Osteoblast (primary cell): ENCODE results near the gene JARID2. TPM values are rescaled to one million over a fixed set of nuclear protein-coding genes. Genes with fewer than 3 reads are reported as not detected.

Source experiments
- DNase-seq: peaks from one replicate; pipeline ENCODE4 v3.0.0; 2011; ENCODE audit warnings: low spot score, mixed read lengths; ENCODE audit not compliant: insufficient read length; ENCODE audit errors: missing footprints
- H2AFZ ChIP-seq: 2 replicates; pipeline ENCODE4 v1.6.0; 2011; ENCODE audit warnings: mild to moderate bottlenecking, low read length
- H3K27ac ChIP-seq: 2 replicates; pipeline ENCODE4 v1.5.1; 2011; ENCODE audit warnings: mild to moderate bottlenecking, low read depth, low read length, moderate library complexity
- H3K27me3 ChIP-seq: 2 replicates; pipeline ENCODE4 v1.6.0; 2012; ENCODE audit warnings: mild to moderate bottlenecking, control low read depth, inconsistent platforms, low read length, moderate library complexity; ENCODE audit not compliant: insufficient read depth
- H3K36me3 ChIP-seq: 2 replicates; pipeline ENCODE4 v1.5.1; 2011; ENCODE audit warnings: mild to moderate bottlenecking, low read length, control low read depth, moderate library complexity; ENCODE audit not compliant: insufficient read depth
- H3K4me1 ChIP-seq: 2 replicates; pipeline ENCODE4 v1.5.1; 2011; ENCODE audit warnings: mild to moderate bottlenecking, low read length, control low read depth, moderate library complexity; ENCODE audit not compliant: insufficient read depth
- H3K4me2 ChIP-seq: 2 replicates; pipeline ENCODE4 v1.6.0; 2011; ENCODE audit warnings: mild to moderate bottlenecking, low read length; ENCODE audit not compliant: insufficient read depth
- H3K4me3 ChIP-seq: fragments of 200-600 bp; sonication (generic); 3 replicates; pipeline ENCODE4 v1.5.1; 2012; ENCODE audit warnings: mild to moderate bottlenecking, low read length, inconsistent platforms; ENCODE audit not compliant: insufficient read depth
- H3K79me2 ChIP-seq: 2 replicates; pipeline ENCODE4 v1.6.0; 2012; ENCODE audit warnings: mild to moderate bottlenecking, low read length, control low read depth, inconsistent platforms; ENCODE audit not compliant: insufficient read depth
- H3K9me3 ChIP-seq: 2 replicates; pipeline ENCODE4 v1.5.1; 2011; ENCODE audit warnings: low read depth, low read length, control low read depth
- H4K20me1 ChIP-seq: 2 replicates; pipeline ENCODE4 v1.6.0; 2012; ENCODE audit warnings: mild to moderate bottlenecking, low read length, control low read depth; ENCODE audit not compliant: insufficient read depth
- CTCF ChIP-seq: IDR thresholded peaks from 2 replicates; pipeline ENCODE4 v1.5.1; 2011; ENCODE audit warnings: mild to moderate bottlenecking, low read depth, low read length, moderate library complexity; ENCODE audit errors: extremely low read depth
- total RNA-seq: library from RNA; depleted of rRNA; stranded (reverse); fragments of >200 nt; gene quantifications from 2 replicates; pipeline ENCODE4 v1.2.3, GENCODE V29; 2012

Gene JARID2
- total RNA-seq, 1 donor = 10.5 TPM

GRCh38 chr6:15444081-15444731 is 198.3 kb downstream of the JARID2 start:
- Histone ChIP-seq H3K9me3 (no peaks in the 10 kb centered on the region), H3K4me1 (peaks cover 33% of the 10 kb centered on the region), H3K4me3 (no peak overlapping the region), H4K20me1 (peaks cover 32% of the 10 kb centered on the region), H3K36me3 (no peaks in the 10 kb centered on the region), H3K79me2 (peaks cover 76% of the 10 kb centered on the region), H3K4me2 (no peak overlapping the region), H3K27me3 (no peaks in the 10 kb centered on the region), H2AFZ (no peak overlapping the region), H3K27ac (no peak overlapping the region)
- no peak for DNase-seq
- TF ChIP-seq CTCF = no peak

- DNase-seq = no peak
- no peak overlapping the region for H3K27ac ChIP-seq
- H3K4me3 ChIP-seq = no peak overlapping the region
- peaks cover 29% of the 10 kb centered on the region for H4K20me1 ChIP-seq
- no peaks in the 10 kb centered on the region for H3K36me3 ChIP-seq
- no peak overlapping the region for H2AFZ ChIP-seq
- peaks cover 30% of the 10 kb centered on the region for H3K4me1 ChIP-seq
- no peaks in the 10 kb centered on the region for H3K27me3 ChIP-seq
- no peak for TF ChIP-seq CTCF
- H3K9me3 ChIP-seq = no peaks in the 10 kb centered on the region
- no peak overlapping the region for H3K4me2 ChIP-seq
- peaks cover 76% of the 10 kb centered on the region for H3K79me2 ChIP-seq
Measured at GRCh38 chr6:15444881-15445280, 199.0 kb downstream of the JARID2 start.

- peaks cover 12% of the 10 kb centered on the region for H4K20me1 ChIP-seq
- no peak overlapping the region for H2AFZ ChIP-seq
- H3K79me2 ChIP-seq = peaks cover 63% of the 10 kb centered on the region
- H3K27ac ChIP-seq = no peak overlapping the region
- DNase-seq = no peak
- H3K4me1 ChIP-seq = peaks cover 23% of the 10 kb centered on the region
- TF ChIP-seq CTCF = no peak
- H3K36me3 ChIP-seq = peaks cover 3% of the 10 kb centered on the region
- H3K4me2 ChIP-seq = no peak overlapping the region
- no peaks in the 10 kb centered on the region for H3K27me3 ChIP-seq
- no peak overlapping the region for H3K4me3 ChIP-seq
- no peaks in the 10 kb centered on the region for H3K9me3 ChIP-seq
Measured at GRCh38 chr6:15447546-15448267, 201.8 kb downstream of the JARID2 start.

GRCh38 chr6:15449011-15449410 is 203.1 kb downstream of the JARID2 start:
- Histone ChIP-seq H3K4me3 (no peak overlapping the region), H3K27ac (no peak overlapping the region), H4K20me1 (peaks cover 11% of the 10 kb centered on the region), H3K4me2 (no peak overlapping the region), H3K4me1 (peaks cover 10% of the 10 kb centered on the region), H3K36me3 (peaks cover 10% of the 10 kb centered on the region), H3K27me3 (no peaks in the 10 kb centered on the region), H2AFZ (no peak overlapping the region), H3K9me3 (no peaks in the 10 kb centered on the region), H3K79me2 (peaks cover 58% of the 10 kb centered on the region)
- DNase-seq = no peak
- TF ChIP-seq CTCF = no peak
